Nephron progenitor cell (in vitro differentiated cells): ENCODE measurements around the gene LENG9.

ENCODE experiments used
- DNase-seq: peaks from one replicate; pipeline ENCODE4 v3.0.0; 2021
- H3K27ac Mint-ChIP-seq: 2 replicates; pipeline ENCODE4 v1.8.0; 2021; ENCODE audit warnings: mild to moderate bottlenecking, moderate library complexity, mixed read lengths
- H3K27me3 Mint-ChIP-seq: 2 replicates; pipeline ENCODE4 v1.8.0; 2021; ENCODE audit warnings: mild to moderate bottlenecking, low read depth, mixed read lengths; ENCODE audit not compliant: poor library complexity
- H3K36me3 Mint-ChIP-seq: 2 replicates; pipeline ENCODE4 v1.8.0; 2021; ENCODE audit warnings: low read depth, mixed read lengths
- H3K4me1 Mint-ChIP-seq: 2 replicates; pipeline ENCODE4 v1.8.0; 2021; ENCODE audit warnings: mixed read lengths
- H3K4me3 Mint-ChIP-seq: 2 replicates; pipeline ENCODE4 v1.8.0; 2021; ENCODE audit warnings: mild to moderate bottlenecking, moderate library complexity, mixed read lengths
- H3K9me3 Mint-ChIP-seq: 2 replicates; pipeline ENCODE4 v1.8.0; 2021; ENCODE audit warnings: mild to moderate bottlenecking, moderate library complexity, mixed read lengths
- CTCF ChIP-seq: fragments of 200-600 bp; sonication (generic); IDR thresholded peaks from 2 replicates; pipeline ENCODE4 v1.5.0; 2021; ENCODE audit warnings: antibody characterized with exemption

LENG9 gene

GRCh38 chr19:54453921-54454780 is 9.4 kb downstream of the LENG9 start:
- Mint-ChIP-seq H3K4me3 (no peak overlapping the region), H3K4me1 (peaks cover 19% of the 10 kb centered on the region), H3K36me3 (peaks cover 56% of the 10 kb centered on the region), H3K27ac (no peak overlapping the region), H3K27me3 (peaks cover 3% of the 10 kb centered on the region), H3K9me3 (no peaks in the 10 kb centered on the region)
- no peak for TF ChIP-seq CTCF
- no peak for DNase-seq

- no peak overlapping the region for H3K27ac Mint-ChIP-seq
- no peak overlapping the region for H3K4me3 Mint-ChIP-seq
- DNase-seq = no peak
- H3K4me1 Mint-ChIP-seq = peaks cover 25% of the 10 kb centered on the region
- TF ChIP-seq CTCF = no peak
- no peaks in the 10 kb centered on the region for H3K9me3 Mint-ChIP-seq
- peaks cover 40% of the 10 kb centered on the region for H3K36me3 Mint-ChIP-seq
- H3K27me3 Mint-ChIP-seq = peaks cover 7% of the 10 kb centered on the region
These were observed 11.0 kb downstream of the LENG9 start for GRCh38 chr19:54452626-54453025.

- Mint-ChIP-seq H3K27ac (no peak overlapping the region), H3K4me3 (no peak overlapping the region), H3K9me3 (no peaks in the 10 kb centered on the region), H3K4me1 (peaks cover 32% of the 10 kb centered on the region), H3K27me3 (peaks cover 7% of the 10 kb centered on the region), H3K36me3 (peaks cover 39% of the 10 kb centered on the region)
- no peak for DNase-seq
- no peak for TF ChIP-seq CTCF
These were observed 11.6 kb downstream of the LENG9 start for GRCh38 chr19:54451997-54452396.

GRCh38 chr19:54451331-54451871 is 12.2 kb downstream of the LENG9 start:
- Mint-ChIP-seq H3K4me3 (peak overlapping the region; percentile 100), H3K9me3 (no peaks in the 10 kb centered on the region), H3K4me1 (peaks cover 37% of the 10 kb centered on the region), H3K36me3 (peaks cover 39% of the 10 kb centered on the region), H3K27ac (peak overlapping the region; percentile 75), H3K27me3 (peaks cover 7% of the 10 kb centered on the region)
- no peak for TF ChIP-seq CTCF
- no peak for DNase-seq

GRCh38 chr19:54449701-54450069 is 13.9 kb downstream of the LENG9 start:
- no peak for TF ChIP-seq CTCF
- peaks cover 36% of the 10 kb centered on the region for H3K36me3 Mint-ChIP-seq
- peak overlapping the region; percentile 99 for H3K27ac Mint-ChIP-seq
- peaks cover 7% of the 10 kb centered on the region for H3K27me3 Mint-ChIP-seq
- no peaks in the 10 kb centered on the region for H3K9me3 Mint-ChIP-seq
- DNase-seq = no peak
- H3K4me3 Mint-ChIP-seq = peak overlapping the region; percentile 100
- H3K4me1 Mint-ChIP-seq = peaks cover 37% of the 10 kb centered on the region
